Posterior vena cava (tissue), 2 donors: ENCODE measurements around the gene MIEF2. TPM values are rescaled to one million over a fixed set of nuclear protein-coding genes. Genes with fewer than 3 reads are reported as not detected.
A peak's percentile ranks its signal among the peaks of the same experiment; 100 is the strongest.
"Not testable (repeated sequence)": the region's sequence is repeated elsewhere in the genome, so short reads cannot be mapped to it uniquely, and the experiment has no call there.

Source experiments
- DNase-seq: peaks from one replicate; pipeline ENCODE4 v3.0.0-alpha.2; 2020; ENCODE audit warnings: low spot score
- intact Hi-C, 2 donors: fragments of 100-400 bp; cut with DNase I; formaldehyde crosslinking; loops; one replicate each; pipeline versions ENCODE4 v1.14.1 to v1.14.2; 2022 to 2023
- long read RNA-seq, 2 donors: library from polyadenylated mRNA; unstranded; transcript quantifications; one replicate each; pipeline ENCODE4 v2.0.0, GENCODE V29; 2020 to 2021
- total RNA-seq, 2 donors: library from RNA; stranded (reverse); fragmentation: NEBNext Ultra II Directional; extraction: Animal tissue kit (Norgen Biotek cat#: 25700); gene quantifications; one replicate each; pipeline ENCODE4 v1.2.1, GENCODE V29; 2021
- donor health status: DM: yes; HTN: yes; CAD: no.
- donor health status: DM: yes; HTN: yes; CAD: no.

Gene MIEF2, protein sequence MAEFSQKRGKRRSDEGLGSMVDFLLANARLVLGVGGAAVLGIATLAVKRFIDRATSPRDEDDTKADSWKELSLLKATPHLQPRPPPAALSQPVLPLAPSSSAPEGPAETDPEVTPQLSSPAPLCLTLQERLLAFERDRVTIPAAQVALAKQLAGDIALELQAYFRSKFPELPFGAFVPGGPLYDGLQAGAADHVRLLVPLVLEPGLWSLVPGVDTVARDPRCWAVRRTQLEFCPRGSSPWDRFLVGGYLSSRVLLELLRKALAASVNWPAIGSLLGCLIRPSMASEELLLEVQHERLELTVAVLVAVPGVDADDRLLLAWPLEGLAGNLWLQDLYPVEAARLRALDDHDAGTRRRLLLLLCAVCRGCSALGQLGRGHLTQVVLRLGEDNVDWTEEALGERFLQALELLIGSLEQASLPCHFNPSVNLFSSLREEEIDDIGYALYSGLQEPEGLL
- 10 to 100 TPM in 1 of 2 donors, 1 to 10 TPM in 1; 7.7 to 11.3 TPM for total RNA-seq
- long read RNA-seq, donor 1, transcript MIEF2-201 (4 exons, 3,364 nt) = major isoform, 7 of 10 reads
- long read RNA-seq, donor 1, partial matches to known transcripts = 1 of 10 reads
- long read RNA-seq, donor 1, other reads (novel, unspliced or antisense) = 2 of 10 reads
- long read RNA-seq, donor 2, transcript MIEF2-201 (4 exons, 3,364 nt) = major isoform, 44 of 56 reads
- long read RNA-seq, donor 2, partial matches to known transcripts = 3 of 56 reads
- long read RNA-seq, donor 2, other reads (novel, unspliced or antisense) = 6 of 56 reads

DNA sequence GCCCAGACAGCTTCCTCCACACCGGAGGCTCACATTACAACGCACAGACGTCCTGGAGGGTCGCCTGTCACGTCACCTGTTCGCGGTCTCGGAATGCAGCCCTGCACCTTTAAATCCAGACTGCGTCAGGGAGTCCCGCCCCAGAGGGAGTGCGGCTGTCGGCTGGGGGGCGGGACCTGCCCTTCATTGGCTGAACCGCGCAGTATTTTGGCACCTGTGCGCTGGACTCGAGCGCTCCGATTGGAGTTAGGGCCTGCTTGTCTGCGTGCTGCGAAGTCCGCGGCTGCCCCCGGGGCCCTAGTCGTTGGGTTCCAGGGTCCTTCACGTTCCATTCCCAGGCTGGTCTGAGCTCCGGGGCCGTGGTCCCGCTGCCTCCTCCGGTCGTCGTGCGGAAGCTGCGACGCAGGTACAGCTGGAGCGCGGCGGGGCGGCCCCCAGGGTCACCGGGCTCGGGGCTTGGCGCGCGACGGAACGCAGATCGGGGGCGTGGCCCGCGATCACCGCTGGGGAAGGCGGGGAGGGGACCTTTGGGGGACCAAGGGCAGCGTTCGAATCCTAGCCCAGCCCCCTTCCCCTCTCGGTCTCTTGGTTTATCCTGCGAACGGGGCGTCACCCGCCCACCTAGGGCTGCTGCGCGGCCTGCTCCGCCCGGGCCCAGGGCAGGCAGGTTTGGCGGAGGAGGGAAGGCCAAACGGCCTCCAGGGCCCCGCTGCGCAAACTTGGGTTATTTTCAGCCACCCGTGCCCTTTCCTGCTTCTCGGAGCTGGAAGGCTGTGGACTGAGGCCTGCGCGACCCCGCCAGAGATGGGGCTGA lies at the start of gene MIEF2:
TSS of gene MIEF2 (plus strand) at position 331 of the 814 bp plus-strand sequence. CDS start 2,059 bp downstream, outside the sequence.
- intact Hi-C loops = no loop called here
- DNase-seq = peak; percentile 97

DNA sequence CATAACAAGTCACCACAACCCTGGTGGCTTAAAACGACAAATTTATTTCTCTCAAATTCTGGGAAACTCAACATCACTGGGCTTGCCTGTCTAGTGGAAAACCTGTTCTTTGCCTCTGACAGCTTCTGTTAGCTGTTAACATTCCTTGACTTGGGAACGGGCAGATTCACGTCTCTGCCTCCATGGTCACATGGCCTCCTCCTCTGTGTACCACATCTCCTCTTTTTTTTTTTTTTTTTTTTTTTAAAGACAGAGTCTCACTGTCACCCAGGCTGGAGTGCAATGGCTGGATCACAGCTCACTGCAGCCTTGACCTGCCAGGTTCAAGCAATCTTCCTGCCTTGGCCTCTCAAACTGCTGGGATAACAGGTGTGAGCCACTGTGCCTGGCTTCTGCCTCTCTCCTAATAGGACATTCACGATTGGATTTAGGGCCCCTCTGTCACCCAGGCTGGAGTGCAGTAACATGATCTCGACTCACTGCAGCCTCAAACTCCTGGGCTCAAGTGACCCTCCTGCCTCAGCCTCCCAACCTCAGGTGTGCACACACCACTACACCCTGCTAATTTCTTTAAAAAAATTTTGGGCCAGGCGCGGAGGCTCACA lies 46.7 kb upstream of the MIEF2 start:
- no peak for DNase-seq
- intact Hi-C loops = loop anchor here (1.0 to 10.0 kb wide), 2 partner anchors 20 to 69 kb away; no protein-coding TSS in a partner anchor

DNA sequence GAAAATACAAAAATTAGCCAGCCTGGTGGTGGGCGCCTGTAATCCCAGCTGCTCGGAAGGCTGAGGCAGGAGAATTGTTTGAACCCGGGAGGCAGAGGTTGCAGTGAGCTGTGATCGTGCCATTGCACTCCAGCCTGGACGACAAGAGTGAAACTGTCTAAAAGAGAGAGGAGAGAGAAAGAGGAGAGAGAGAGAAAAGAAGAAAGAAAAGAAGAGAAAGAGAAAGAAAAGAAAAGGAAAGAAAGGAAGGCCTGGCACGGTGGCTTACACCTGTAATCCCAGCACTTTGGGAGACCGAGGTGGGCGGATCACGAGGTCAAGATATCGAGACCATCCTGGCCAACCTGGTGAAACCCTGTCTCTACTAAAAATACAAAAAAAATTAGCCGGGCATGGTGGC lies 43.6 kb upstream of the MIEF2 start:
- intact Hi-C loops = loop anchor here (2.0 to 10.0 kb wide), 2 partner anchors 72 to 80 kb away; no protein-coding TSS in a partner anchor
- not testable (repeated sequence) for DNase-seq

DNA sequence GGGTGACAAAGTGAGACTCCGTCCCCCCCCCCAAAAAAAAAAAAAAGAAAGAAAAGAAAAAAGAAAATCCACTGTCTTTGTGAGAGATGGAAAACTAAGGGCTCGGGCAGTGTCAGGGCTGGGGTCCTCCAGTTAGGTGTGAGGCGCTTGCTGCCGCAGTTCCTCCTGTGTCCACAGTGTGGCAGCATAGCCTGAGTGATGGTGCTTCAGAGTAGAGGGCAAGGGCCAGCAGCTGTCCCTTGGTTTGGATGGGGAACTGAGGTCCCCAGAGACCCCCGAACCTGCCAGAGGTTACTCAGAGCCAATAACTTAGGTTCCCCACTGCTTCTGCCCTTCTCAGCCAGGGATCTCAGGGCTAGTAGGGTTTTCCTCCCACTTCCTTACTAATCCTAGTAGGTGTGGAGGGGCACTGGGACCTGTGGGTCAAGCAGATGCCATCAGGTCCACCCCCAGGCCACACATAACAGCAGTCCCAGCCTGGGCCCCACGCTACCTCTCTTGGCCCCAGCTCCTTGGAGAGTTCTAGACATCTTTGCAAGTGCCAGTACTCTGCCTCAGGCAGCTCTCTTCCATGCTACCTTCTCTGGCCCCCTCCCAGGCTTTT lies 42.9 kb upstream of the MIEF2 start:
- DNase-seq = peak; percentile 89
- intact Hi-C loops = loop anchor here (2.0 to 10.0 kb wide), 2 partner anchors 73 to 81 kb away; no protein-coding TSS in a partner anchor

DNA sequence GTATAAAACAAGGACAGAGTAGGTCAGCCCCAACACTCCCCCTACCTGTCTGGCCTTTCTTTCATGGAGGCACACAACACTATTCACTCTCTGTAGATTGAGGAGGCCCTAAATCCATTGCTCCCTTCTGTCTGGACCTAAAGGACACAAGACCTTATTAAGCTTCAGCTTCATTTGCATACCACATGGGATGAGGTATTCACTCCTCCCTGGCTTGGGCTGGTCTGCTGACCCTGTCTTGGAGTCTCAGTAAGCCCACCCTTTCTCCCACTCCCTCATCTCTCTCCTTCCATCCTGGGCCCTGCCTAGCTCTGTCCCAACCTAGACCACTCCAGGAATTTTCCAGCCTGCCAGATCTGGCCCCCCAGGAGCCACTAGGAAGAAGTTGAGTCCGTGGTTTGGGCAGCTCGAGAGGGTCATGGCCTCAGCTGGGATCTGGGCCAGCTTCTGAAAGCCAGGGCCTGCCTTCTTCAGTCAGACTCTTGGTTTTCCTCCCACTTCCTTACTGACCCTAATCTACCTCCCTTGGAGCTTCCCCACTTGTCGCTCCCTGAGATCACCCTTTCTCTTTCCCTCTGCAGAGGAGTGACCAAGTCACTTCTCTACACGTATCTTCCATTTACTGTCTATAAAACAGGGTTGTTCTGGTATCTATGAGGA lies 41.6 kb upstream of the MIEF2 start:
- no peak for DNase-seq
- intact Hi-C loops = loop anchor here in 1 of 2 donors (10.0 kb wide), 1 partner anchor 74 kb away; no protein-coding TSS in a partner anchor

DNA sequence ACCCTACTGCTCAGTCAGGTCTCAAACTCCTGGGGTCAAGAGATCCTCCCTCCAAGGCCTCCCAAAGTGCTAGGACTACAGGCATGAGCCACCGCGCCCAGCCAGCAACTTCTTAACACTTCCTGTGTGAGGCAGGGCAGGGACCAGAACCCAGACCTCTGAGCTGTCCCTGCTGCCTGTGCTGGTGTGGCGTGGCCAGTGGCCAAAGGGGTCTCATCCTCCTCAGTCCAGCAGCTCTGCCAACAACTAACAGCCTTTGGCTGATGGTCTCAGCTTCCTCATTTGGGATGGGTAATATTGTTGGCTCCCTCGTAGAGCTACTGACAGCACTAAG lies 36.4 kb upstream of the MIEF2 start:
- intact Hi-C loops = no loop called here

DNA sequence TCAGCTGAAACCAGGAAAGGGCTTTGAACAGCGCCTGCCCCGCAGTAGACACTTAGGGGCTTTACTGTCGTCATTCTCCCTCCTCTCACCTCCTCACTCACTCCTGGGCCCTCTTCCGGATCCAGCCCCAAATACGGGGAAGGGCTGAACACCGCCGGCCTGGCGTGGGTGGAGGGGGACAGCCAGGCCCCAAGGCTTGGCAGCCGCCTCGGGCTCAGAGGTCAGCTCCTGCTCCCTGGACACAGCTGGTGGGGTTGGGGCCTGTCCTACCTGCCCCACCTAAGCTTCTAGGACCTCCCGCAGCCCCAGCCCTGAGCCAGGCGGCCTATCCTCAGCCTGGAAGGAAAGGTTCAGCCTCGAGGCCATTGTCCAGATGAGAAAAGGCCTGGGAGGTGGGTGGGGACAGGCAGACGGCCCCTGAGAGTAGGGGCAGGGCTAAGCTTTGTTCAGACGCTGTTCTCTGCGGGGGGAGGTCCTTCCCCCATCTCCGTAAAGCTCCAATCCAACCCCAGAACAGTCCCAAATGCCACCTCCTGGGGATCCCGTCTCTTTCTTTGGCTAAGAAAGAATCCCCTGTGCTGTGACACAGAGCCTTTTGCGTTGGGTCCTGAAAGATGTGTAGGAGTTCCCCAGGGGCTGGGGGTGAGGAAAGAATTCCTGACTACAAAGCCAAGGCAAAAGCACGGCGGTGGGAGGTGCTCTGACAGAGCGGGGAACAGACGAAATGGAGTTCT lies 35.9 kb upstream of the MIEF2 start:
- intact Hi-C loops = no loop called here
- no peak for DNase-seq

More for the DNA sequence above, 36.4 kb upstream of the MIEF2 start:
- no peak for DNase-seq

DNA sequence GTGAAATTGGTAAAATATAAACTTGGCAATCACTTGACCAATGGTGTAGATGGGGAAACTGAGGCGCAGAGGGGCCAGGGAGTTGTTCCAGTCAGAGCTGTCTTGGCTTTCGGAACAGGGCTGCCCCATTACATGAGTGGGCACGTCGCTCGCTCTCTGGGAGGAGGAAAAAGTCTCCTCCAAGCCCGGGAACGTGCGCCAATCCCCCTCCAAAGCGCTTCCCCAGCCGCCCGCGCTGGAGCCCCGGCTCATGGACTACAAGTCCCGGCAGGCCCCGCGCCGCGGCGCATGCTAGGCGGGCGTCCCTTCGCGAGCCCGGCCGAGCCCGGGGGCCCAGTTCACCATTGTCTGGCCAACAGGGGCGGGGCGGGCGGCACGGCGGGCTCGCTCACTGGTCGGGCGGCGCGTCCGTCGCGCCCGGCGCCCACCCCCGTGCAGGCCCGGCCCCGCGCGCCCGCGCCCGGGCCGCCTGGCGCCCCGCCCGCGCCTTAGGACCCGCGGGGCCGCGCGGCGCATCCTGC lies 35.3 kb upstream of the MIEF2 start, which contains the start of gene LLGL1:
TSS of gene LLGL1 (plus strand) at position 515 of the 521 bp plus-strand sequence. CDS start 48 bp downstream, outside the sequence.
- DNase-seq = peak; percentile 99
- intact Hi-C loops = no loop called here

DNA sequence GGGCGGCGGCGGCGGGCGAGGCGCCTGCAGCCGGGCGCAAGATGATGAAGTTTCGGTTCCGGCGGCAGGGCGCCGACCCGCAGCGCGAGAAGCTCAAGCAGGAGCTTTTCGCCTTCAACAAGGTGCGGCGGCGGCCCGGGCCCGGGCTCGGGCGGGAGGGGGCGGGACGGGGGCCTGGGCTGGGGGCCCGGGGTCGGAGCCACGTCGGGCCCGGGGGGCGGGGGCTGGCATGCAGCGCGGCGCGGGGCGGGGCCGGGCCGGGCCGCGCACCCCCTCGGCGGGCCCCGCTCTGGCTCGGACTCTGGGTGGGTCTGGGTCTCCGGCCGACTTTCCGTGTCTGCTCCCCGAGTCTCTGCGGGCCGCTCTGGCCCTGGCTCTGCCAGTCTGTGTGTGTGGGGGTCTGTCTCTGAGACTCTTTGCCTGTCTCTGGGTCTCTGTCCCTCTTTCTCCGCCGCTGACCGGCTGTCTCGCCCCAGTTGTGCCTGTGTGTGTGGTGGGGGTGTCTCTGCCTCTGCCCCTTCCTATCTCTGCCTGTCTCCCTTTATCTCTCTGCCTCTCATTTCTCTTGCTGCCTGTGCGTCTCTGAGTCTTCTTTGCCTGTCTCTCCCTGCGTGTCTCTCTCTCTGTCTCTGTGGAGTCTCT lies 34.7 kb upstream of the MIEF2 start:
- intact Hi-C loops = loop anchor here in 1 of 2 donors (1.0 kb wide), 1 partner anchor 30 kb away; no protein-coding TSS in a partner anchor
- DNase-seq = no peak

DNA sequence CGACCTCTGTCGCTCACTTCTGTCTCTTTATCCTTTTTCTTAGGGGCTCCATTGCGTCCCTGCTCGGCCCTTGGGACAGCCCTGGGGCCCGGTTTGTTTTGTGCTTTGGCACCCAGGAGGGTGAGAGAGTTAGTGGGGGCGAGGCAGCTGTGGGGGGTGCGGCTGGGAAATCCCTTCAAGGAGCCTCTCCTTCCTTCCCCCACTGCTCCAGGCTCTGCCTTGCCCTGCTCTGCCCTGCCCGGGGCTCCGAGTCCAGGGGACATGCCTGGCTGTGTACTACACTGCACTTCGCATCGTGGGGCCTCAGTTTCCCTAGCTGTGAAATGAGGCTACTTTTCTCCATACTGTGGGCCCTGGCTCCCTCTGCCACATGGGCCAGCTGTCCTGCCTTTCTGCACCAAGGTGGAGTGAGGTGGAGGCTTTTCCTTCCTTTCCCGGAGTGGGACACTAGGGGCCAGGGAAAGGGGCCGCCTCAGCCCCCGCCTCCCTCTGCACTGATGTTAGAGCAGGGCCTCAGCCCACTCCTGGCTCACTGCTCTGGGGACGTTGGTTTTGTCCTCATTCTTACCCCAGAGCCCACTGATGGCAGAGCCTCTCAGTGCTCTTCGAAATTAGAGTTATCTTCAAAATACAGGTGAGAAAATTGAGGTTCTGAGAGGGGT lies 34.0 kb upstream of the MIEF2 start:
- intact Hi-C loops = loop anchor here in 1 of 2 donors (1.0 kb wide), 1 partner anchor 29 kb away; no protein-coding TSS in a partner anchor
- no peak for DNase-seq

DNA sequence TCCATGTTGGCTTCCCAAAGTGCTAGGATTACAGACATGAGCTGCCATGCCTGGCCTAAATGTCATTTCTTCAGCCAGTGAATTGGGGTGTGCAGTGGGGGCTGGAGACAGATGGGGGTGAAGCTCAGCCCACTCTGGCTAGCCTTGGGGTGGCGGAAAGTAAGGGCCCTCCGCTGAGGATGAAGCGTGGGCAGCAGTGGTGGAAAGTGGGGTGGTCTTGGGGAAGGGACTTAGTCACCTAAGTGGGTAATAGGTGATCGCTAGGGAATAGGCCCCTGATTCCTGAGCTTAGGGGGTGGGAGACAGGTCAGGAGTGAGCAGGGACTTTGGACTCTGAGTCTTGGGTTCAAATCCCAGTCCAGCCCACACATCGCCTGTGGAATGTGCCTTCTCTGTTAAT lies 32.8 kb upstream of the MIEF2 start:
- DNase-seq = no peak
- intact Hi-C loops = no loop called here

DNA sequence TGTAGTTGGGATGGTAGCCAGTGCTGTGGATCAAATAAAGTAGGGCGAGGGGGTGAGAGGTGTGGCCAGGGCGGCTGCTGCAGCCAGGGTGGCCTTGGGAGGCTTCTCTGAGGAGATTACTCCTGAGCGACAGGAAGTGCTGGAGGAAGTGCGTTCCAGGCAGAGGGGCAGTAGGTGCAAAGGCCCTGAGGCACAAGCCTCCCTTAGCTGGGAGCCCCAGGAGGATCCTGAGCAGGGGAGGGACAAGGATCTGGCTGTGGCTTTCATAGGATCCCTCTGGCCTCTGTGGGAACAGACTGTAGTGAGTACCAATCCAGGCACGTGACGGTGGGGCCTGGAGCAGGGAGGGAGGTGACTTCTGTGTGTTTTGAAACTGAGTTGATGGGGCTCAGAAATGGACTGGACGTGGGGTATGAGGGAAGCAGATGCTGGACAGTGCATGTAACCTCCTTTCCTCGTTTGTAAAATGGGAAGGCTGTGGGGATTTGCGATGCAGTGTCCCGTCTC lies 32.2 kb upstream of the MIEF2 start:
- intact Hi-C loops = no loop called here
- DNase-seq = no peak

DNA sequence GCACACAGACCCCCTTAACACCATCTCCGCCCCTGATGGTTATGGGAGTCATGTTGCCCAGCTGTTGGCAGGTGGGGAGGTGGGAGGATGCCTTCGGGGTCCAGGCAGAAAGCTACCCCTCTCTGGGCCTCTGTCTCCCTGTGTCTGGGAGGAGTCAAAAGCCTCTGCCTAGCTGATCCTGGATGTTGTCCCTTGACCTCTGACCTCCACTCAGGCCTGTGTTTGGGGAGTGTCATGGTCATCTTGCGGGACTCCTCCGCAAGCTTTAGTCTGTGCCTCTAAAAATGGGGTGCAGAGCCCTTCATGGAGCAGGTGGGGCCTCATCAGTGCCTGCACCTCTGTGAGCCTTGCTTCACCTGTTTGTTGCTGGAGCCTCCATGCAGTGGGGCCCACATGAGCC lies 31.2 kb upstream of the MIEF2 start:
- intact Hi-C loops = no loop called here

DNA sequence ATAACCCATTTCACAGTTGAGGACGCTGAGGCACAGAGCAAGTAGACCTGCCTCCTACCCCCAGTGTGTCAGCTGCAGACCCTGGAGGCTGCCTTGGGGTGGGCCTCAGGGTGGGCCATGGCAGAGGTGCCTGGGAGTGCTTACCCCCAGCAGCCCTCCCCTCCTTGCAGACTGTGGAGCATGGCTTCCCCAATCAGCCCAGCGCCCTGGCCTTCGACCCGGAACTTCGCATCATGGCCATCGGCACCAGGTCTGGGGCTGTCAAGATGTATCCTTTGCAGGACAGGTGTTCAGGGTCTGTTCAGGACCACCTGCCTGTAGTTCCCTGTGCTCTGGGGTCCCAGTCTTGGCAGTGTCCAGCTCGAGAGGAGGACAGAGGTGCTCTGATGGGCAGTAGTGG lies 30.7 kb upstream of the MIEF2 start:
- no peak for DNase-seq
- intact Hi-C loops = no loop called here

More for the DNA sequence above, 31.2 kb upstream of the MIEF2 start:
- no peak for DNase-seq

DNA sequence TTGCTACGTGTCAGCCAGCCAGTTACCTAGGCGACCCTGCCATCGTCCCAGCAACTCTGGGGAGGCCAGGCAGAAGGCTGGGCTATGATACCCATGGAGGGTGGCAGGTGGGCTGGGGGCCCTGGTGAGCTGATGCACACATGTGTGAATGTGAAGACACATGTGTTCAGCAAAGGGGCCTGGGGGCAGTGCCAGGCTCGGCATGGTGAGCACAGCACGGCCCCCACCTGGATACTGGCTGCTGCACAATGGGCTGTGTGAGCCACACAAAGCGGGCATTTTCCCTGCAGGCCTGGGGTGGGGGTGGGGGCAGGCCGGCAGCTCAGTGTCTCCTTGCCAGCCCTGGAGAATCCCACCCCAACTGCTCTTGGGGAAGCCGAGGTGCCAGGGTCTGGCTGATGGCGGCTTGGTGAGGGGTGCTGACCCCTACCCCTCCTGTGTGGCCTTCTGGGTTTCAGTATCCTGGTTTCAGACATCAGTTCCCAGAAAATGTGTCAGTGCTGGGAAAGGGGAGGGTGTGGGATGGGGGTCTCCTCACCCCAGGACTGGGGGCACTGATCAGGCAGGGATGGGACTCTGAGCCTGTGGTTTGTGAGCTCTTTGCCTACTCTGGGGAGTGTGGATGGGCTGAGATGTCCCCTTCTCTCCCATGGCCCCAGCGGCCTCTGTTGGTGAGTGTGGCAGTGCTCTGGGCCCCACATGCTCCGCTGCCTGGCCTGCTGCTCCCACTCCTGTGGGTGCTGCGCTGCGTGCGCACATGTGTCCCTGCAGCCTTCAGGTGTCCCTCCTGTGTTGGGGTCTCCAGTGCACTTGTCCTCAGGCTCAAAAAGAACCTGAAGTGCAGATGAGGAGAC lies 29.9 kb upstream of the MIEF2 start:
- DNase-seq = no peak
- intact Hi-C loops = no loop called here
